HepG2 (cell line): ENCODE data around the gene EPDR1. TPM values are rescaled to one million over a fixed set of nuclear protein-coding genes. Genes with fewer than 3 reads are reported as not detected.
A peak's percentile ranks its signal among the peaks of the same experiment; 100 is the strongest.

Experiments
- AKNA ChIP-seq: sonication (generic); formaldehyde crosslinking; IDR thresholded peaks from 2 replicates; pipeline ENCODE4 v1.4.0; 2020; ENCODE audit warnings: missing genetic modification reagents, borderline replicate concordance
- ATF1 ChIP-seq: IDR thresholded peaks from 2 replicates; pipeline ENCODE4 v1.6.1; 2016; ENCODE audit warnings: mild to moderate bottlenecking, control low read depth
- ATRX ChIP-seq: sonication (generic); formaldehyde crosslinking; IDR thresholded peaks from 2 replicates; pipeline ENCODE4 v1.4.0; 2020; ENCODE audit warnings: missing genetic modification reagents, borderline replicate concordance
- CBX5 ChIP-seq: sonication (generic); formaldehyde crosslinking; IDR thresholded peaks from 2 replicates; pipeline ENCODE4 v1.4.0; 2020; ENCODE audit warnings: missing genetic modification reagents, borderline replicate concordance
- DR1 ChIP-seq: sonication (generic); formaldehyde crosslinking; IDR thresholded peaks from 2 replicates; pipeline ENCODE4 v1.8.0; 2021; ENCODE audit warnings: mild to moderate bottlenecking, missing genetic modification reagents, inconsistent platforms
- HCFC1 ChIP-seq: fragments of 150-350 bp; IDR thresholded peaks from 2 replicates; pipeline ENCODE4 v1.6.1; 2014; ENCODE audit warnings: low read depth, low read length
- HNRNPK ChIP-seq: fragments of 200-400 bp; formaldehyde crosslinking; IDR thresholded peaks from 2 replicates; pipeline ENCODE4 v1.6.1; 2018; ENCODE audit warnings: low read length, low read depth, moderate library complexity, mild to moderate bottlenecking; ENCODE audit not compliant: poor library complexity, severe bottlenecking
- HOMEZ ChIP-seq: IDR thresholded peaks from 2 replicates; pipeline ENCODE4 v1.6.1; 2016; ENCODE audit warnings: low read depth
- IKZF1 ChIP-seq: fragments of 450-650 bp; IDR thresholded peaks from 2 replicates; pipeline ENCODE4 v1.7.1; 2016
- KLF11 ChIP-seq: IDR thresholded peaks from 2 replicates; pipeline ENCODE4 v1.6.1; 2016; ENCODE audit warnings: missing compliant biosample characterization
- KMT2B ChIP-seq: IDR thresholded peaks from 2 replicates; pipeline ENCODE4 v1.6.1; 2016; ENCODE audit warnings: missing genetic modification reagents, missing compliant biosample characterization
- SOX6 ChIP-seq, 2 experiments: fragments of 450-650 bp in 1 of 2; sonication (generic) in 1 of 2; formaldehyde crosslinking in 1 of 2; IDR thresholded peaks; 2 replicates each; pipeline versions ENCODE4 v1.4.0 to v1.6.1; 2017 to 2020; ENCODE audit warnings: antibody characterized with exemption in 1 of 2, mild to moderate bottlenecking in 1 of 2, missing genetic modification reagents in 1 of 2
- SP4 ChIP-seq: sonication (generic); formaldehyde crosslinking; IDR thresholded peaks from 2 replicates; pipeline ENCODE4 v1.8.1; 2023; ENCODE audit warnings: mild to moderate bottlenecking, missing genetic modification reagents
- SP5 ChIP-seq: IDR thresholded peaks from 2 replicates; pipeline ENCODE4 v1.6.1; 2016; ENCODE audit warnings: low read depth, borderline replicate concordance
- TBP ChIP-seq: sonication (generic); formaldehyde crosslinking; IDR thresholded peaks from 2 replicates; pipeline ENCODE4 v1.5.0; 2020; ENCODE audit warnings: missing genetic modification reagents
- TFE3 ChIP-seq: IDR thresholded peaks from 2 replicates; pipeline ENCODE4 v1.6.1; 2016
- TGIF2 ChIP-seq: IDR thresholded peaks from 2 replicates; pipeline ENCODE4 v1.6.1; 2016; ENCODE audit warnings: control low read depth, missing compliant biosample characterization
- ZFP1 ChIP-seq: IDR thresholded peaks from 2 replicates; pipeline ENCODE4 v1.6.1; 2016
- ZFP41 ChIP-seq: sonication (generic); formaldehyde crosslinking; IDR thresholded peaks from 2 replicates; pipeline ENCODE4 v1.4.0; 2020; ENCODE audit warnings: mild to moderate bottlenecking, missing genetic modification reagents, borderline replicate concordance
- ZNF10 ChIP-seq: sonication (generic); formaldehyde crosslinking; IDR thresholded peaks from 2 replicates; pipeline ENCODE4 v1.4.0; 2020; ENCODE audit warnings: mild to moderate bottlenecking, low read depth, missing genetic modification reagents, borderline replicate concordance
- ZNF160 ChIP-seq: sonication (generic); formaldehyde crosslinking; IDR thresholded peaks from 2 replicates; pipeline ENCODE4 v1.8.0; 2022; ENCODE audit warnings: mild to moderate bottlenecking, inconsistent platforms, missing genetic modification reagents
- polyA plus RNA-seq, 8 experiments: library from polyadenylated mRNA; depleted of rRNA in 3 of 8; stranded (reverse) in 7 of 8; unstranded in 1 of 8; fragments of >200 nt; fragmentation: Illumina TruSeq in 4 of 8; extraction: Trizol in 4 of 8; gene quantifications; 2 replicates each; pipeline versions ENCODE4 v1.2.1 to v1.2.3, GENCODE V29; 2011 to 2016; ENCODE audit warnings: low read depth in 4 of 8, missing spikeins in 1 of 8, mixed read lengths in 1 of 8; ENCODE audit not compliant: insufficient read depth in 1 of 8
- total RNA-seq, 5 experiments: library from RNA; depleted of rRNA; stranded (reverse); fragments of >200 nt; fragmentation: Illumina TruSeq; extraction: Trizol; gene quantifications; 2 replicates each; pipeline ENCODE4 v1.2.3, GENCODE V29; 2016; ENCODE audit warnings: low read depth in 1 of 5
- TF ChIP-seq, protein P1 (sequence below): sonication (generic); formaldehyde crosslinking; IDR thresholded peaks from 2 replicates; pipeline ENCODE4 v1.4.0; 2020; ENCODE audit warnings: low read depth, mild to moderate bottlenecking, missing genetic modification reagents

The EPDR1 gene
- total and polyA plus RNA-seq, 2 of the 13 experiments (the other 11 are each of a cell fraction or from before 2014, with no cell fraction given): 38.3 to 50.2 TPM

- TF ChIP-seq KMT2B: peak; percentile 66
- peak; percentile 89 for TF ChIP-seq TFE3 (CRISPR knock-in tag)
- TF ChIP-seq ZNF10 (CRISPR knock-in tag): no peak
- peak; percentile 92 for TF ChIP-seq SP5 (CRISPR knock-in tag)
- TF ChIP-seq ZFP1 (CRISPR knock-in tag): peak; percentile 95
- TF ChIP-seq SP4 (CRISPR knock-in tag): peak; percentile 78; the same call in 1 of the 2 replicates
- TF ChIP-seq HNRNPK: no peak
- TF ChIP-seq HCFC1: no peak
- TF ChIP-seq TGIF2 (CRISPR knock-in tag): no peak
- TF ChIP-seq, protein P1, sequence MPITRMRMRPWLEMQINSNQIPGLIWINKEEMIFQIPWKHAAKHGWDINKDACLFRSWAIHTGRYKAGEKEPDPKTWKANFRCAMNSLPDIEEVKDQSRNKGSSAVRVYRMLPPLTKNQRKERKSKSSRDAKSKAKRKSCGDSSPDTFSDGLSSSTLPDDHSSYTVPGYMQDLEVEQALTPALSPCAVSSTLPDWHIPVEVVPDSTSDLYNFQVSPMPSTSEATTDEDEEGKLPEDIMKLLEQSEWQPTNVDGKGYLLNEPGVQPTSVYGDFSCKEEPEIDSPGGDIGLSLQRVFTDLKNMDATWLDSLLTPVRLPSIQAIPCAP (CRISPR knock-in tag): no peak
- no peak for TF ChIP-seq AKNA (CRISPR knock-in tag)
- TF ChIP-seq KLF11 (CRISPR knock-in tag): peak; percentile 61; the same call in 1 of the 2 replicates
- no peak for TF ChIP-seq IKZF1
- peak; percentile 73 for TF ChIP-seq ATF1 (CRISPR knock-in tag)
- TF ChIP-seq CBX5 (CRISPR knock-in tag): peak; percentile 95
- peak; percentile 51; the same call in 1 of the 2 replicates for TF ChIP-seq DR1 (CRISPR knock-in tag)
- 0 out of 2 replicates have a peak, but pooled peaks have one; percentile 70 for TF ChIP-seq ZNF160 (CRISPR knock-in tag)
- peak; percentile 91 for TF ChIP-seq HOMEZ (CRISPR knock-in tag)
- TF ChIP-seq SOX6 (IDR thresholded peaks at IDR 0.05): no peak
- peak; percentile 100 for TF ChIP-seq SOX6 (CRISPR knock-in tag; IDR thresholded peaks at IDR 0.05)
- TF ChIP-seq TBP: no peak
- TF ChIP-seq ZFP41 (CRISPR knock-in tag): 0 out of 2 replicates have a peak, but pooled peaks have one; percentile 29
- TF ChIP-seq ATRX: no peak
Measured at GRCh38 chr7:37942934-37943610, 22.6 kb downstream of the EPDR1 start (continued).
